K562 (cell line): ENCODE measurements around the gene PLCB1. TPM values are rescaled to one million over a fixed set of nuclear protein-coding genes. Genes with fewer than 3 reads are reported as not detected.

Experiments used
- ATAC-seq: fragments of 200-7000 bp; cut with Tn5 transposase; 3 replicates; pipeline ENCODE4 v1.9.1; 2020; ENCODE audit warnings: moderate library complexity
- BruUV-seq: library from RNA; stranded (reverse); fragments of 400-500 nt; replicated peaks from 2 replicates; lab custom pipeline; 2021; lab: Mats Ljungman, UMichigan
- CTCF ChIA-PET: fragments of 300-600 bp; formaldehyde crosslinking; extraction: SDS; loops from one replicate; lab custom pipeline; 2021; ENCODE audit warnings: low intra/inter-chr PET ratio; lab: Yijun Ruan, JAX
- POLR2A ChIA-PET: fragments of 300-600, 350-650 bp; sonication (Branson Sonifier 250); formaldehyde crosslinking; extraction: SDS; loops from one replicate; lab custom pipeline; 2021; ENCODE audit warnings: antibody characterized with exemption, inconsistent platforms; lab: Yijun Ruan, JAX
- DNase-seq, 4 experiments: peaks; one replicate each; pipeline versions ENCODE4 v3.0.0 to v3.0.0-alpha.2; 2011 to 2018; ENCODE audit warnings: low spot score in 3 of 4, mixed read lengths in 3 of 4; ENCODE audit errors: extremely low read depth in 1 of 4
- FAIRE-seq: peaks from 2 replicates; lab custom pipeline; 2011; peaks lifted over from hg19 to GRCh38; lab: Jason Lieb, UNC
- H2AFZ ChIP-seq: 2 replicates; pipeline ENCODE4 v1.6.0; 2011; ENCODE audit warnings: low read depth, low read length, control low read depth, inconsistent platforms
- H3K27ac ChIP-seq: fragments of 200-600 bp; 3 replicates; pipeline ENCODE4 v1.8.0; 2011; ENCODE audit warnings: low read depth, mild to moderate bottlenecking, control low read depth, inconsistent platforms, low read length, moderate library complexity, mixed read lengths; ENCODE audit errors: extremely low read depth
- H3K27me3 ChIP-seq, 2 experiments: fragments of 300-600 bp in 1 of 2; 2 replicates in 1 of 2; 3 replicates in 1 of 2; pipeline versions ENCODE4 v1.6.0 to v1.8.0; 2011; ENCODE audit warnings: inconsistent platforms in 2 of 2, low read length in 2 of 2, mild to moderate bottlenecking in 1 of 2, mixed read lengths in 1 of 2, moderate library complexity in 1 of 2; ENCODE audit not compliant: control insufficient read depth in 2 of 2, insufficient read depth in 2 of 2
- H3K36me3 ChIP-seq: fragments of 300-600 bp; 3 replicates; pipeline ENCODE4 v1.8.0; 2011; ENCODE audit warnings: mild to moderate bottlenecking, low read length, inconsistent platforms; ENCODE audit not compliant: control insufficient read depth, insufficient read depth
- H3K4me1 ChIP-seq, 2 experiments: fragments of 200-600 bp in 1 of 2; replicated peaks in 1 of 2; 2 replicates in 1 of 2; 3 replicates in 1 of 2; pipeline versions ENCODE4 v1.5.1 to v1.8.0; 2011; ENCODE audit warnings: inconsistent platforms in 2 of 2, low read length in 2 of 2, mild to moderate bottlenecking in 1 of 2, mixed read lengths in 1 of 2, moderate library complexity in 1 of 2; ENCODE audit not compliant: control insufficient read depth in 2 of 2, insufficient read depth in 2 of 2
- H3K4me2 ChIP-seq: 2 replicates; pipeline ENCODE4 v1.6.1; 2011; ENCODE audit warnings: low read length, control low read depth, inconsistent platforms, mixed read lengths; ENCODE audit not compliant: insufficient read depth
- H3K4me3 ChIP-seq: fragments of 200-600 bp; sonication (generic), shearing (Covaris generic); 2 replicates; pipeline ENCODE4 v1.5.1; 2016; ENCODE audit warnings: control low read depth, inconsistent platforms
- H3K79me2 ChIP-seq: fragments of 200-600 bp; 3 replicates; pipeline ENCODE4 v1.8.0; 2011; ENCODE audit warnings: low read length, inconsistent platforms; ENCODE audit not compliant: control insufficient read depth, insufficient read depth
- H3K9ac ChIP-seq, 2 experiments: 2 replicates each; pipeline versions ENCODE4 v1.6.0 to v1.6.1; 2011; ENCODE audit warnings: low read depth in 2 of 2, low read length in 2 of 2, control low read depth in 1 of 2, inconsistent platforms in 1 of 2, mild to moderate bottlenecking in 1 of 2, mixed read lengths in 1 of 2; ENCODE audit not compliant: insufficient read depth in 1 of 2
- H3K9me1 ChIP-seq: one replicate; pipeline ENCODE4 v1.6.0; 2011; ENCODE audit warnings: inconsistent platforms, mild to moderate bottlenecking, low read length, moderate library complexity; ENCODE audit not compliant: control insufficient read depth, insufficient read depth
- H3K9me3 ChIP-seq: replicated peaks from 2 replicates; pipeline ENCODE4 v1.5.1; 2011; ENCODE audit warnings: low read depth, low read length, inconsistent platforms; ENCODE audit not compliant: control insufficient read depth, insufficient read depth
- H4K20me1 ChIP-seq: replicated peaks from 2 replicates; pipeline ENCODE4 v1.6.1; 2011; ENCODE audit warnings: low read length, inconsistent platforms, mixed read lengths; ENCODE audit not compliant: control insufficient read depth, insufficient read depth
- CBX5 ChIP-seq: IDR thresholded peaks from 2 replicates; pipeline ENCODE4 v1.6.1; 2014; ENCODE audit warnings: low read depth, borderline replicate concordance
- MTF1 ChIP-seq: fragments of 250-450 bp; sonication (Bioruptor Pico); IDR thresholded peaks from 2 replicates; pipeline ENCODE4 v1.9.0; 2021; ENCODE audit warnings: moderate library complexity, mild to moderate bottlenecking, inconsistent platforms, borderline replicate concordance
- SRSF7 ChIP-seq: fragments of 200-400 bp; formaldehyde crosslinking; optimal IDR thresholded peaks from 2 replicates; pipeline ENCODE3; 2017; ENCODE audit warnings: mild to moderate bottlenecking, low read depth, low read length
- ZNF212 ChIP-seq: fragments of 450-650 bp; formaldehyde crosslinking; IDR thresholded peaks from 2 replicates; pipeline ENCODE4 v1.4.0; 2020; ENCODE audit warnings: mild to moderate bottlenecking
- ZNF354B ChIP-seq: fragments of 250-450 bp; sonication (Bioruptor Pico); IDR thresholded peaks from 2 replicates; pipeline ENCODE4 v1.4.0; 2020
- WGBS: fragments of 100-300 bp; shearing (Covaris generic); methylation state at CpG from one replicate; pipeline ENCODE4 v1.1.6; 2016; ENCODE audit warnings: low coverage, mixed read lengths; ENCODE audit not compliant: insufficient coverage; ENCODE audit errors: missing lambda C conversion rate; 5-methylcytosine and 5-hydroxymethylcytosine counted together
- in situ Hi-C: fragments of 300-500 bp; cut with MboI; formaldehyde crosslinking; loops from 4 replicates; pipeline ENCODE4 v1.15.0; 2018; ENCODE audit warnings: inconsistent platforms, mixed read lengths
- intact Hi-C: fragments of 100-400 bp; cut with micrococcal nuclease; formaldehyde crosslinking; loops from 2 replicates; pipeline ENCODE4 v1.14.2; 2022
- polyA plus RNA-seq, 8 experiments: library from polyadenylated mRNA; depleted of rRNA in 4 of 8; stranded (reverse) in 5 of 8; unstranded in 3 of 8; fragments of >200 nt; fragmentation: Nextera tagmentation in 2 of 8; fragmentation: Illumina TruSeq in 1 of 8; extraction: Ambion mirVana in 2 of 8; extraction: Trizol in 1 of 8; gene quantifications; 2 replicates each; pipeline versions ENCODE4 v1.2.1 to v1.2.3, GENCODE V29; 2011 to 2014; ENCODE audit warnings: inconsistent platforms in 1 of 8, missing spikeins in 1 of 8
- total RNA-seq, 7 experiments: library from RNA; depleted of rRNA in 6 of 7; stranded (reverse); fragments of >200 nt in 6 of 7; fragmentation: Illumina TruSeq in 2 of 7; extraction: Trizol in 2 of 7; gene quantifications; 2 replicates each; pipeline versions ENCODE4 v1.2.1 to v1.2.3, GENCODE V29; 2011 to 2021; ENCODE audit warnings: low replicate concordance in 1 of 7
- TF ChIP-seq, protein P1 (sequence below): fragments of 250-450 bp; sonication (Bioruptor Pico); IDR thresholded peaks from 2 replicates; pipeline ENCODE4 v1.5.0; 2021; ENCODE audit warnings: mild to moderate bottlenecking, borderline replicate concordance
- TF ChIP-seq, protein P2 (sequence below): fragments of 250-450 bp; sonication (Bioruptor Pico); IDR thresholded peaks from 2 replicates; pipeline ENCODE4 v1.4.0; 2020

PLCB1 gene
- total and polyA plus RNA-seq, 9 of the 15 experiments (the other 6 are each of a cell fraction or from before 2014, with no cell fraction given), result 0.34 to 3.1 (median 1.3) TPM

DNA sequence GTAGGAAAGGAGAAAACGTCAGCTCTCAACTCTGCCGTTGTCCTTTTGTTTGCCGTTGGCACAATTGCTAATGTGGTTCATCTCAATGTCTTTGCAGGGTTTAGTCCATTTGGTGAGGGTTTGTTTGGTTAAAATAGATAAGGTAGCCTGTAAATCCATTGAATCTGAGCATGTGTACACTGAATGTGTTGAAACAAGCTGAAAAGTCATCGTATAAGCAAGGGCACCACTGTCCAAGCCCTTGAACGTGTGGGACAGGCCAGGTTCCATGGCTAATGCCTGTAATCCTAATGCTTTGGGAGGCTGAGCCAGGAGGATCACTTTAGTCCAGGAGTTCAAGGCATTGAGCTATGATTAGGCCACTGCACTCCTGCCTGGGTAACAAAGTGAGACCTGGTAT, 712.1 kb downstream of the PLCB1 start:
- CTCF ChIA-PET, result no interaction called here
- WGBS, result 0% methylated on average over 3 of the region's 5 CpGs

DNA sequence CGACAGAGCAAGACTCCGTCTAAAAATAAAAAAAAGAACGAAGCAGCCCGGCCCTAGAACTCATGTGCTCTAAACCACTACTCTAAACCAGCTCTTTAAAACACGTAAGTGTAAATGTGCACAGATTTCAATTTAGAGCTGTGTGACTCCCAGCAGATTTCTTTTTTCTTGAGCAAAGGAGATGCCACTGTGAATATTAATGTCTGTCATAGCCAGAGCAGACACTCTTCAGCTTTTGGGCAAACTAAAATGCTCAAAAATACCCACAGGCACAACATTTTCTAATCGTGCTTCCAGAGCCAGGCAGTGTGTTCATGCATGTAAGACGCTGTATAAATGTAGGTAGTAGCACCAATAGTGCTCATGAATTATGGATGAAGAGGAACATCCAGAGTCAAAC, 717.9 kb downstream of the PLCB1 start:
- Histone ChIP-seq H3K4me1 (no peaks in the 10 kb centered on the region), H3K79me2 (no peaks in the 10 kb centered on the region), H3K4me3 (no peak overlapping the region), H3K4me2 (no peak overlapping the region), H3K27me3 (no peaks in the 10 kb centered on the region), H3K9ac (no peak overlapping the region), H2AFZ (no peak overlapping the region), H3K36me3 (no peaks in the 10 kb centered on the region), H3K9me1 (no peaks in the 10 kb centered on the region), H4K20me1 (no peaks in the 10 kb centered on the region), H3K9me3 (no peaks in the 10 kb centered on the region), H3K27ac (no peak overlapping the region)
- intact Hi-C loops, result loop anchor here (10.0 kb wide), 1 partner anchor 95 kb away; no protein-coding TSS in a partner anchor
- no peak for TF ChIP-seq ZNF212 (CRISPR knock-in tag)
- TF ChIP-seq, protein P1, sequence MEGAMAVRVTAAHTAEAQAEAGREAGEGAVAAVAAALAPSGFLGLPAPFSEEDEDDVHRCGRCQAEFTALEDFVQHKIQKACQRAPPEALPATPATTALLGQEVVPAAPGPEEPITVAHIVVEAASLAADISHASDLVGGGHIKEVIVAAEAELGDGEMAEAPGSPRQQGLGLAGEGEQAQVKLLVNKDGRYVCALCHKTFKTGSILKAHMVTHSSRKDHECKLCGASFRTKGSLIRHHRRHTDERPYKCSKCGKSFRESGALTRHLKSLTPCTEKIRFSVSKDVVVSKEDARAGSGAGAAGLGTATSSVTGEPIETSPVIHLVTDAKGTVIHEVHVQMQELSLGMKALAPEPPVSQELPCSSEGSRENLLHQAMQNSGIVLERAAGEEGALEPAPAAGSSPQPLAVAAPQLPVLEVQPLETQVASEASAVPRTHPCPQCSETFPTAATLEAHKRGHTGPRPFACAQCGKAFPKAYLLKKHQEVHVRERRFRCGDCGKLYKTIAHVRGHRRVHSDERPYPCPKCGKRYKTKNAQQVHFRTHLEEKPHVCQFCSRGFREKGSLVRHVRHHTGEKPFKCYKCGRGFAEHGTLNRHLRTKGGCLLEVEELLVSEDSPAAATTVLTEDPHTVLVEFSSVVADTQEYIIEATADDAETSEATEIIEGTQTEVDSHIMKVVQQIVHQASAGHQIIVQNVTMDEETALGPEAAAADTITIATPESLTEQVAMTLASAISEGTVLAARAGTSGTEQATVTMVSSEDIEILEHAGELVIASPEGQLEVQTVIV (CRISPR knock-in tag), result no peak
- TF ChIP-seq, protein P2, sequence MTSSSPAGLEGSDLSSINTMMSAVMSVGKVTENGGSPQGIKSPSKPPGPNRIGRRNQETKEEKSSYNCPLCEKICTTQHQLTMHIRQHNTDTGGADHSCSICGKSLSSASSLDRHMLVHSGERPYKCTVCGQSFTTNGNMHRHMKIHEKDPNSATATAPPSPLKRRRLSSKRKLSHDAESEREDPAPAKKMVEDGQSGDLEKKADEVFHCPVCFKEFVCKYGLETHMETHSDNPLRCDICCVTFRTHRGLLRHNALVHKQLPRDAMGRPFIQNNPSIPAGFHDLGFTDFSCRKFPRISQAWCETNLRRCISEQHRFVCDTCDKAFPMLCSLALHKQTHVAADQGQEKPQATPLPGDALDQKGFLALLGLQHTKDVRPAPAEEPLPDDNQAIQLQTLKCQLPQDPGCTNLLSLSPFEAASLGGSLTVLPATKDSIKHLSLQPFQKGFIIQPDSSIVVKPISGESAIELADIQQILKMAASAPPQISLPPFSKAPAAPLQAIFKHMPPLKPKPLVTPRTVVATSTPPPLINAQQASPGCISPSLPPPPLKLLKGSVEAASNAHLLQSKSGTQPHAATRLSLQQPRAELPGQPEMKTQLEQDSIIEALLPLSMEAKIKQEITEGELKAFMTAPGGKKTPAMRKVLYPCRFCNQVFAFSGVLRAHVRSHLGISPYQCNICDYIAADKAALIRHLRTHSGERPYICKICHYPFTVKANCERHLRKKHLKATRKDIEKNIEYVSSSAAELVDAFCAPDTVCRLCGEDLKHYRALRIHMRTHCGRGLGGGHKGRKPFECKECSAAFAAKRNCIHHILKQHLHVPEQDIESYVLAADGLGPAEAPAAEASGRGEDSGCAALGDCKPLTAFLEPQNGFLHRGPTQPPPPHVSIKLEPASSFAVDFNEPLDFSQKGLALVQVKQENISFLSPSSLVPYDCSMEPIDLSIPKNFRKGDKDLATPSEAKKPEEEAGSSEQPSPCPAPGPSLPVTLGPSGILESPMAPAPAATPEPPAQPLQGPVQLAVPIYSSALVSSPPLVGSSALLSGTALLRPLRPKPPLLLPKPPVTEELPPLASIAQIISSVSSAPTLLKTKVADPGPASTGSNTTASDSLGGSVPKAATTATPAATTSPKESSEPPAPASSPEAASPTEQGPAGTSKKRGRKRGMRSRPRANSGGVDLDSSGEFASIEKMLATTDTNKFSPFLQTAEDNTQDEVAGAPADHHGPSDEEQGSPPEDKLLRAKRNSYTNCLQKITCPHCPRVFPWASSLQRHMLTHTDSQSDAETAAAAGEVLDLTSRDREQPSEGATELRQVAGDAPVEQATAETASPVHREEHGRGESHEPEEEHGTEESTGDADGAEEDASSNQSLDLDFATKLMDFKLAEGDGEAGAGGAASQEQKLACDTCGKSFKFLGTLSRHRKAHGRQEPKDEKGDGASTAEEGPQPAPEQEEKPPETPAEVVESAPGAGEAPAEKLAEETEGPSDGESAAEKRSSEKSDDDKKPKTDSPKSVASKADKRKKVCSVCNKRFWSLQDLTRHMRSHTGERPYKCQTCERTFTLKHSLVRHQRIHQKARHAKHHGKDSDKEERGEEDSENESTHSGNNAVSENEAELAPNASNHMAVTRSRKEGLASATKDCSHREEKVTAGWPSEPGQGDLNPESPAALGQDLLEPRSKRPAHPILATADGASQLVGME (CRISPR knock-in tag), result no peak
- no peak for TF ChIP-seq ZNF354B (CRISPR knock-in tag)
- TF ChIP-seq MTF1 (CRISPR knock-in tag), result no peak
- no peak for FAIRE-seq
- POLR2A ChIA-PET, result no interaction called here
- no peak for ATAC-seq
- 0% methylated on average over 7 of the region's 7 CpGs for WGBS
- DNase-seq, result no peak
- BruUV-seq, result no TSS peak
- CTCF ChIA-PET, result no interaction called here
- in situ Hi-C loops, result no loop called here

More for the DNA sequence above, 712.1 kb downstream of the PLCB1 start:
- ATAC-seq (no peak), DNase-seq (no peak), FAIRE-seq (no peak)
- Histone ChIP-seq H3K9me3 (no peaks in the 10 kb centered on the region), H3K9ac (no peak overlapping the region), H3K27ac (no peak overlapping the region), H3K27me3 (no peaks in the 10 kb centered on the region), H3K79me2 (no peaks in the 10 kb centered on the region), H3K4me1 (no peaks in the 10 kb centered on the region), H3K4me3 (no peak overlapping the region), H3K4me2 (no peak overlapping the region), H3K36me3 (no peaks in the 10 kb centered on the region), H2AFZ (no peak overlapping the region), H3K9me1 (no peaks in the 10 kb centered on the region), H4K20me1 (no peaks in the 10 kb centered on the region)
- intact Hi-C loops, result no loop called here
- TF ChIP-seq SRSF7, result no peak
- no peak for TF ChIP-seq CBX5
- no TSS peak for BruUV-seq
- in situ Hi-C loops, result no loop called here
- POLR2A ChIA-PET, result no interaction called here
